HG02870 (cell line): ENCODE results near the gene SYNE2.

Experiments
- ATAC-seq: cut with Tn5 transposase; IDR thresholded peaks from one replicate; pipeline ENCODE4 v1.9.1; 2021; ENCODE audit warnings: mild to moderate bottlenecking, moderate library complexity; ENCODE audit not compliant: unreplicated experiment

SYNE2 gene

DNA sequence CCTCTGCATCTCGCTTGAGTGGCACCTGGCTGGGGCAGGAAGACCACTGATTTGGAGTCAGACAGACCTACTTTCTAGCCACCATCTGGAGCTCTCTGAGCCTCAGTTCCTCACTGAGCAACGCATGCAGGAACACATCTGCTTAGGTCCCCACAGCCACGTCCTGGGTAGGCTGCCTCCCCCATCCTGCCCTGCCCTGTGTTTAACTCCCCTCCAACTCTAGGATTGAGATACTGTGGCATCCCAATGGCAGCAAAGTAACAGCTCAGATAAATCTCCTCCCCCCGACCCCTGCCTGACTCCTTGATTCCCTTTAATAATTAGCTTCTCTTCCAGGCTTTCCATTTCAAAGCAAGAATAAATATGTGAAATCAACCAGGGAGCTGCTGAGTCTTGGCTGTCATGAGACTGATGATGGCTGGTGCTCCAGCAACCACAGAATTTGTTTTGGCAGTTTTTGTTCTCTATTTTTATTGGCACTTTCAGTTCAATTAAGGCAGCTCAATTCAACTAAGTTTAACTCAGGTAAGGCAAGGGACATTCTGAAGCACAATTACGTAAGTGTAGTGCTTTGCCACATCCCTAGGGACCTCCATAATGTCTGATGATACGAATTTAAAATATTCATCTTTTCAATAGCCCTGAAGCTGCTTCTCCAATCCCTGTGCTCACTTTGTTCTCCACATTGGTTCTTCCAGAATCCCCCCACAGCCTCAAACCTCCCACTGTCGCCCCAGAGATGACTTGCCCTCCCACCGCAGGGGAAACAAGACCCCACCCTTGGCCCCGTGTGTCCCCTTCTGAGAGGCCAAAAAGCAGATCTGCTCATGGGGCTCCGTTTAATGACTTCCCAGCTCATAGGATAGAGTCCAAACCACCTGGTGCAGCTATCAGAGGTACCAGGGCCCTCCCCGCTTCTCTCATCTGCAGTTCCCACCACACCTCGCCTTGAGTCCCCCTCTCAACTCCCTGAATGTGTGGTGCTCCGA, 383.1 kb downstream of the SYNE2 start:
- ATAC-seq, result peak; percentile 54

DNA sequence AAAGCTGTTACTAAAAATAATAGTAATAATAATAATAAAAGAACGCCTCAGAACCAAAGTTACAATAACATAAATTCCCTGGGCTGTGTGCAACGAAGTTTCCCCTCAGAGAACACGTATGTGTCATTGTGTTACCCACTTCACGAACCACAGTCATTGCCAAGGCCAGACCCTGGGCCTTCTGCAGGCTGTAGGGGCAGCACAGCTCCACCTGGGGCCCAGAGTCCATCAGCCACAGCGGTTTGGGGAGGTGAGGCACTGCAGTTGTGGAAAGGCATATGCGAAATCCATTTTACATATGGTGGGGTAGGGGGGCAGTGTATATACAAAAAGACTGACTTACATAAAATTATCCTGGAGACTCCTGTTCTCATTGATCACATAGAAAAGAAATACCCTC, 385.2 kb downstream of the SYNE2 start:
- no peak for ATAC-seq

DNA sequence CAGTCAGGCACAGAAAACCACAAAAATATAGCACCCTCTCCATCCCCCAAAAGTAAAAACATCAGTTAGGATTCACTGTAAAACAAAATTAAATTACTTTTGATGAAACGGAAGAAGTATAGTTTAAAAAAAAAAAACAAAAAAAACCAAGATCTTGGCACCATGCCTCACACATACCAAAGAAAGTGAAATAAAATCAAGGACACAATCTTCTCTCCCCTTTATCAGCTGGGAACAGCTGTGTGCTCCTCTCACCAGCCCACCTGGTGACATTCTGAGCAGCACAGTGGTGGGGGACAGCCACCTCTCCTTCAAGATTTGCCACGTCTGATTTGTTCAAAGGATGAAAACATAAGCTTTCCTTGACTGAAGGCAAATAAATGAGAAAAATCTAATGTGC, 385.8 kb downstream of the SYNE2 start:
- ATAC-seq, result no peak

DNA sequence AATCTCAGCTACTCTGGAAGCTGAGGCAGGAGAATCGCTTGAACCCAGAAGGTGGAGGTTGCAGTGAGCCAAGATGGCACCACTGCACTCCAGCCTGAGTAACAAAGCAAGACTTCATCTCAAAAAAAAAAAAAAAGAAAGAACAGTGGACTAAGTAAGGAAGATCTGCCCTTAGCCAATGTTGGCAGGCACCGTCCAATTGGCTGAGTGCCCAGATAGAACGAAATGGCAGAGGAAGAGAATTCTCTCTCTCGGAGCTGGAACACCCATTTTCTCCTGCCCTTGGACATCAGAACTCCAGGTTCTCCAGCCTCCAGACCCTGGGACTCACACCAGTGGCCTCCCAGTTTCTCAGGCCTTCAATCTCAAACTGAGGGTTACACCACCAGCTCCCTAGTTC, 391.5 kb downstream of the SYNE2 start:
- no peak for ATAC-seq

DNA sequence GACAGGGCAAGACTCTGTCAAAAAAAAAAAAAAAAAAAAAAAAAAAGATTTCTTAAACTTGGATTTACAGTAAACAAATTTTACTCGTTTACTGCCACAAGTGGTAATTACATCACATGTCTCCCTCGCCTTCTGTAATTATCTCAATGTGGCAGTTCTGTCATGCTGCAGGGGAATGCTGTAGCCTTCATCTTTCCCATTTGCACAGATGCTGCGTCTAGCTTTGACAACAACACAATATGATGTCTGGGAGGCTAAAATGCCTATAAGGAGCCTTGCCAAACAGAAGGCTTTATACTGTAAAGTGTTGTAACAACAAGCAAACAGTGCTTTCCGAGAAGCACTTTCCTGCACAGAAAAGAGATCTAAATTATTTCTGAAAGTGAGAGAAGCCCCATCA, 392.7 kb downstream of the SYNE2 start:
- no peak for ATAC-seq

DNA sequence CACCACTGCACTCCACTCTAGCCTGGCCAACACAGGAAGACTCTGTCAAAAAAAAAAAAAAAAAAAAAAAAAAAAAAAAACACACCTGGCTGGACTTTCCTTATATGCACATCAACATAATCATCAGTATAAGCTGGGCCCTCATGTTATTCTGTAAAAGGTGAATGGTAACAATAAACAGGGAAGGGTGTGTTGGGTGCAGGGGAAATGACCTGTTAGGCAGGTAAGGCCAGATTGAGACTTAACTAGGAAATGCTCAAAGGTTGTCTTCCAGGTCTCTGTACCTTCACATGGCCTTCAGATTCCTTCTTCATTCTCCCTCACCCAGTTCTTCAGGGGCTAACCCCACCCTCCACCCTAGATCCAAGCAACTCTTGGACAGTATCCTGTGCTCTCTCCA, 393.9 kb downstream of the SYNE2 start:
- no peak for ATAC-seq

DNA sequence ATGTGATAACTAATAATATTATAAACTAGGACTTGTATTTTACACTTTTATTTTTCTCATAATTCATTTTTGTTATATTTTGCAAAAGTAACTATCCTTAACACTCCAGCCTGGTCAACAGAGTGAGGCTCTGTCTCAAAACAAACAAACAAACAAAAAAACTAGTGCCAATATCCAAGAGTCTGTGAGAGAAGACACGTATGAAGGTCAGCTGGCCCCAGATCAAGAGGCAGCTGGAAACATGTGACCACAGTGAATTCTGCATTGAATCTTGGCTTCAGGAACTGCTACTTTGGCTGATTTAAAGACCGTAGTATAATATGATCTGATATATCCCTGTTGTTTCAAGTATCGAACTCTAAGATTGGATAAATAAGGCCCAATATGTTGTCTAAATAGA, 394.4 kb downstream of the SYNE2 start:
- no peak for ATAC-seq

DNA sequence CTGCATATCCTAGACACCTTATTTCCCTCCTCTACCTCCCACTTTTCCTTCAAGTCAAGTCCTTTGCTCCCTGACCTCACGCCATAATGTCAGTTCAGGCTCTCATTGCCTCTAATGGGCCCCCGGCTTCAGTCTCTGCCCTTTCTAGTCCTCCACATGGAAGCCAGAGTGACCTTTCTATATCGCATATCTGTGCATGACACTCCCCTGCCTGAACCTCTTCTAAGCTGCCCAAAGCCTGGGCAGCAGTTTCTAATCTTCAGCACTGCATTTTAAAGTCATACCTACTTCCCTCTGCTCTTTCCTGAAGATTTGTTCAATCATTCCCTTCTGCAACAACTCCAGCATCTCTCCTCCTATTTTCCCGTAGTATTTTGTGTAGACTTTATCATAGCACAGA, 395.9 kb downstream of the SYNE2 start:
- ATAC-seq, result no peak

DNA sequence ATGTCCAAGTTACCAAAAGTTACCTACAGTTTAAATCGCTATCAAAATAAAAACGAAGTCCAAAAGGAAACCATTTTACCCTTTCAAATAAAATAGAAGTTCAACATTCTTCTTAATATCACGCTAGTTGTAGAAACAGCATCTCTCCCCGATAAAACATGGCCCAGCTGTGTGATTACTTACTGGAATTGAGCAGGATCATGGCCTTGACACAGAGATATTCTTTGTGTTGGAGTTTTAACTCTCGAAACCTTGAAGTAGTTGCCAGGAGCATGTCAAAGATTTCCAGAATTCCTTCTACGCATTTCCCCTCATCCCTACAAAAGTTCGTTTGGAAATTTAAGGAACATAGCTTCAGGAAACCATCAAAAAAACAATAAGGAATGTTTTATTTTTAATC, 396.6 kb downstream of the SYNE2 start:
- no peak for ATAC-seq

DNA sequence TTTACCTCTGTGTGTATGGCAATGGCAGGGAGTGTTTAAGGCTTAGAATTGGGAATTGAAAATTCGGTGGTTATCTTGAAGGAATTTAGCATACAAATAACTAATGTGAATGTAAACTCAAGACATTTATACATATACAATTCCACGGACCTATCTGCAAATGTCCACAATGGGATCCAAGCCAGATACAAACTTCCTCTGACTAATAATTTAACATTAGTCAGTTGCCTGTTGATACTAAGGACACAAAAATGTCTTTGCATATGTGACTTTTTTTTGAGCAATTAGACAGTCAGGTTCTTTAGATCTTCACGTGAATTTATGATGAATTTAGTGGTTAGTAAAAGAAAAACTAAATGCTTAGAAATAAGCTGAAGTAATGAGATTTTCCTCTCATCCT, 400.9 kb downstream of the SYNE2 start:
- ATAC-seq, result no peak

DNA sequence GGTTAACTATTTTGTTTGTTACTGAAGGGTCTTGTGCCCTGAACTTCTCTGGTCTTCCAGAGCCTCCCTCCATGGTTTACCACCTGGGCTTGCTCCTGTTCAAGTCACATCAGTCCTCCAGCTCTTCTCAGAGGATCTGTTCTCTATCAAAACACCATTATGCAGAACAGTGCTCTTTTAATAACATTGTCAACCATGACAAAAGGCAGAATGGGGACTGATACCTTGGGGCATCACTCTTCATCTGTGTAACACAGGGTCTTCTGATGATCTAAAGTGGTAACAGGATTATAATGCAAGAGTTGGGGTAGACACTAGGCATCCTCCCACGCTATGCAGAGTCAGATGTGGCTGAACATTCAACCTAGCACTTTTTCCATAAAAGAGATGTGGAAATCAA, 403.0 kb downstream of the SYNE2 start:
- no peak for ATAC-seq

DNA sequence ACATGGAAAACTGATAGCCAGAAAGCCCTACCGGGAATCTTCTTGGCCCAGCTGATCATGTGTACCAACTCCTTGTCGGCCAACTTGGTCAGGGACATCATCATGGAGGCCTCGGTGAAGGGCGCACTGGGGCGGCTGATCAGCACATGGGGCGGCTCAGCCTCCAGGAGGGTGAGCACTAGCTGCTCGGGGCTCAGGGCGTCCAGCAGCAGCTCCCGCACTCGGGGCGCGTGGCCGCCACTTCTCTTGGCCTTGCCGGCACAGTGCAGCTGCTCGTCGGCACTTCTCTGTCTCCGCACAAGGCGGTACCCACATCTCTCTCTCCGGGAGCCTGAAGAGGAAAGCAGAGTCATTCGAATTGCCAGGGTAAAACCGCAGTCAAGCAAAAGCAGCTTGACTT, 407.6 kb downstream of the SYNE2 start:
- ATAC-seq, result no peak

DNA sequence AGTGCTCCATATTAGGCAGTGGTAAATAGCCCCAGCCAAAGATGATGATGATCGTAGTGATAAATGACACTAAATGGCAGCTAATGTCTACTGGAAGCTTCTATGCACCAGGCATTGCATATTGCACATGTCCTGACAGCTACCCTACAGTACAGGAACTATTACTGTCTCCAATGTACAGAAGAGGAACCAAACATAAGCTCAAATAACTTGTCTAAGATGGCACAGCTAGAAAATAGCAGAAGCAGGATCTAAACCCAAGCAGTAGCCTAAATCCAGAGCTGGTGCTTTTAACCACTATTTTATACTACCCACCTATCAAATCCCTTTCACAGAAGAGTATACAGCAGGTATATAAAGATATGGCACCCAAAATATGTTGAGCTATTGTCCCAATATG, 412.4 kb downstream of the SYNE2 start:
- ATAC-seq, result no peak

DNA sequence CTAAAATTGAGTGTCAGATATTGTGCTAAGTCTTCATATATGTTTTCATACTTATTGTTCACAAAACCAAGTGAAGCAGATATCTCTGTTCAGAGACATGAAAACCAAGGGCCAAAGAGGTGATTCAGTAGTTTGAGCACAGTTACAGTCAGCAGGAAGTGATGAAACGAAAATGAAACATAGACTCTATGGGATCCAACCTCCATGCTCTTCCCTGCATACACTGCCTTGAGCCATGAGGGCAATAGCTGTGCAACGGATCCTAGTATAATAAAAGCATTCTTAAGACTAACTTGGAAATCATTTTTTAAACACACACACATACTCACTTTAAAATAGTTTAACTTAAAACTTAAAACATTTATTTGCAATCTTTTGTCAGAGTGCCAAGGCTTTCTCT, 413.4 kb downstream of the SYNE2 start:
- ATAC-seq, result no peak

DNA sequence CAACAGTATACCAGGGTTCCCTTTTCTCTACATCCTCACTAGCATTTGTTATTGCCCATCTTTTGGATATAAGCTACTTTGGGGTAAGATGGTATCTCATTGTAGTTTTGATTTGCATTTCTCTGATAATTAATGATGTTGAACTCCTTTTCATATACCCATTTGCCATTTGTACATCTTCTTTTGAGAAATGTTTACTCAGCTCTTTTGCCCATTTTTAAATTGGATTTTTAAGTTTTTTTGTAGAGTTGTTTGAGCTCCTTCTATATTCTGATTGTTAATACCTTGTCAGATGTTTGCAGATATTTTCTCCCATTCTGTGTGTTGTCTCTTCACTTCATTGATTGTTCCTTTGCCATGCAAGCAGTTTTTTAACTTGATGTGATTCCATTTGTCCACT, 419.2 kb downstream of the SYNE2 start:
- no peak for ATAC-seq
